GM18870 (cell line): ENCODE measurements around the gene USP33.
"Not testable (repeated sequence)": the region's sequence is repeated elsewhere in the genome, so short reads cannot be mapped to it uniquely, and the experiment has no call there.

Experiments
- ATAC-seq: cut with Tn5 transposase; IDR thresholded peaks from one replicate; pipeline ENCODE4 v1.9.1; 2021; ENCODE audit warnings: moderate library complexity; ENCODE audit not compliant: unreplicated experiment

The USP33 gene

GRCh38 chr1:77741316-77741715 is 18.3 kb downstream of the USP33 start:
- no peak for ATAC-seq

- no peak for ATAC-seq
Measured at GRCh38 chr1:77739235-77739634, 20.4 kb downstream of the USP33 start.

GRCh38 chr1:77732090-77732489 is 27.6 kb downstream of the USP33 start:
- ATAC-seq: no peak

- ATAC-seq: no peak
Measured at GRCh38 chr1:77725706-77726105, 33.9 kb downstream of the USP33 start.

- ATAC-seq: no peak
Measured at GRCh38 chr1:77718181-77718580, 41.5 kb downstream of the USP33 start.

GRCh38 chr1:77716065-77716464 is 43.6 kb downstream of the USP33 start:
- ATAC-seq: no peak

- ATAC-seq: no peak
Measured at GRCh38 chr1:77709727-77710126, 49.9 kb downstream of the USP33 start.

GRCh38 chr1:77706321-77706720 is 53.3 kb downstream of the USP33 start:
- no peak for ATAC-seq

GRCh38 chr1:77704736-77705135 is 54.9 kb downstream of the USP33 start:
- no peak for ATAC-seq

GRCh38 chr1:77699673-77700072 is 60.0 kb downstream of the USP33 start:
- not testable (repeated sequence) for ATAC-seq

- no peak for ATAC-seq
Measured at GRCh38 chr1:77697441-77697840, 62.2 kb downstream of the USP33 start.

- no peak for ATAC-seq
Measured at GRCh38 chr1:77688939-77689338, 70.7 kb downstream of the USP33 start.

GRCh38 chr1:77687519-77687906 is 72.1 kb downstream of the USP33 start:
- no peak for ATAC-seq

GRCh38 chr1:77686796-77687518 is 72.7 kb downstream of the USP33 start:
- no peak for ATAC-seq

- ATAC-seq: peak; percentile 53
Measured at GRCh38 chr1:77683160-77684148, 76.2 kb downstream of the USP33 start.

- peak; percentile 84 for ATAC-seq
Measured at GRCh38 chr1:77682460-77683159, 77.0 kb downstream of the USP33 start, which contains the start of gene ZZZ3. TSS of gene ZZZ3 (minus strand) at chr1:77682658. CDS start at chr1:77633354, 49,304 bp downstream.

GRCh38 chr1:77680173-77680572 is 79.5 kb downstream of the USP33 start:
- ATAC-seq: no peak

- no peak for ATAC-seq
Measured at GRCh38 chr1:77678660-77679610, 80.7 kb downstream of the USP33 start.

- ATAC-seq: not testable (repeated sequence)
Measured at GRCh38 chr1:77674807-77675206, 84.8 kb downstream of the USP33 start.

- ATAC-seq: no peak
Measured at GRCh38 chr1:77673716-77674355, 85.8 kb downstream of the USP33 start.
